ENCODE results near the gene DNAJB6.

Gene DNAJB6

DNA sequence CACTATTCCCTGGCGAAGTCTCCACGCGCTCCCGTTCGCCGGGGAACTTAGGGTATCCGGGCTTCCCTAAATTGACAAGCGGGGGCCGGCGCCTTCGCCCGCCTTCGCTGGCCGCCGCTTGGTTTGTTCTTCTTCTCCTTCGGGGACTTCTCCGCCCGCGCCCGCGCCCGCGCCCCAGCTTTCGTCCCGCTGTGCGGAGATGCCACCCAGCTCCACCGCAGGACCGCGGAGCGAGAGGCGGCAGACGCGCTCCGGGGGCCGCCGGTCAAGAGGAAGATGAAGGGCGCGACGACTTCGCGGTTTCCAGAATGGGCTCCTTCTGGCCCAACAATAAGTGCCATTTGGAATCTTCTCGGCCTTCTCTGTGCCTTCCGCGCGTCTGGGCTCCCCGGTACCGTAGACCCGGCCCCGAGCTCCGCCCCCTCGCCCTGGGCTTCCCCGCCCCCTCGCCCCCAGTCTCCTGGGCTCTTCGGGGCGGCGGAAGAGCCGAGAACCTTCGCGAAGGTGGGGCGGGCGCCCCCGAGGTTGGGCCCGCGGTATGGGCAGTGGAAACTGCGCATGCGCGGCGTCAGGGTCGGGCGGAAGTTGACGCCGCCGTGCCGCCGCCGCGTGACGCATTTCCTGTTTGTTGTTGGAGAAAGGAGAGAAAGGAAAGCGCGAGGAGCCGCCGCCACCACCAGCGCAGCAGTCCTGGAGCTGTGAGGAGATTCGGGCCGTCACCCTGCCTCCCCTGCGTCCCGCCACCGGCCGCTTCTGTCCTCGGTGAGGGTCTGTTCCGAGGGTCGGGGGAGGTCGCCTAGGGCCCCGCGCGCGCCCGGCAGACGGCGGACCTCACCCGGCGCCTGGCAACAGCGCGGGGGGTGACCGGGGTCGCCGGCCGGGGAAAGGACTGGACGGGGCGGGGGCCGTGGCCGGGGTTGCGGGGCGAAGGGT is at the start of gene DNAJB6:
Gene DNAJB6, plus strand, starts transcription at position 622 of the 933 bp plus-strand sequence. CDS start 21,569 bp downstream, outside the sequence.
- no peak for DNase-seq

- no peak for DNase-seq
These were observed 45.3 kb upstream of the DNAJB6 start for GRCh38 chr7:157291404-157292080.

GRCh38 chr7:157292258-157292657 is 44.5 kb upstream of the DNAJB6 start:
- DNase-seq, result no peak

DNA sequence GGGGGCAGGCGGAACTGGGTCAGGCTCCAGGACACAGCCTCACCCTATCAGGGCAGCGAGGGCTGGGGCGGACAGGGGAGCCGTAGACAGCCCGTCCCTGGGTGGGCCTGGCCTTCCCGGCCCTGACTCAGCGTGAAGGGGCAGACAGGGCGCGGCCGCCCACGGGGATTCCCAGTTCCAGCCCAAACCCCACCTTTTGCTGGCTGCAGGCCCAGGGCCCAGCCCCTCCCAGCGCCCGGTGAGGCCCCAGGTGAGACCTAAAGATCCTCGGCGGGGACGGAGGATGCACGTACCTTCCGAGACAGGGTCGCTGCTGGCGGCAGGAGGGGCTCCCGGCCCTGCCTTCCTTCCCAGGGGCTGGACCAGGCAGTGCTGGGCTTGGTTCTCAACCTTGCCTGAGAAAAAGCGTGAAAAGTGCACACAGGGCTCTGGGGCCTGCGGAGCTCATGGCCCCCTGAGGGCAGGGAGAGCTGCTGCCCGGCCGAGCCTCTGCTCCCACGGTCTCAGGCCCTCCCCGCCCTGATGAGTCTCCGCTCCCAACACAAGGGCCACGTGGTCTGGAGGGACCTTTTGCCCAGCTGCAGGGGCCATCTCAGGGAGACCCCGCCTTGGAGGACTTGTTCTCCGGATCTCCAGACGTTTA is 43.9 kb upstream of the DNAJB6 start:
- DNase-seq, result no peak

GRCh38 chr7:157293413-157293788 is 43.4 kb upstream of the DNAJB6 start:
- no peak for DNase-seq

- no peak for DNase-seq
These were observed 42.0 kb upstream of the DNAJB6 start for GRCh38 chr7:157294773-157295172.

- DNase-seq, result no peak
These were observed 41.5 kb upstream of the DNAJB6 start for GRCh38 chr7:157295338-157295737.

GRCh38 chr7:157297185-157297584 is 39.6 kb upstream of the DNAJB6 start:
- no peak for DNase-seq

DNA sequence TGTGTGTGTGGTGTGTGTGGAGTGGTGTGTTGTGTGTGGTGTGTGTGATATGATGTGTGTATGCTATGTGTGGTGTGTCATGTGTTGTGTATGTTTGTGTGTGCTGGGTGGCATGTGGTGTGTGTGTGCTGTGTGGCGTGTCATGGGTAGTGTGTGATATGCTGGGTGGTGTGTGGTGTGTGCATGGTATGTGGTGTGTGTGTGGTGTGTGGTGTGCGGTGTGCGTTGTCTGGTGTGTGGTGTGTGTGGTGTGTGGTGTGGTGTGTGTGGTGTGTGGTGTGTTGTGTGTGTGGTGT is 37.5 kb upstream of the DNAJB6 start:
- DNase-seq, result no peak

DNA sequence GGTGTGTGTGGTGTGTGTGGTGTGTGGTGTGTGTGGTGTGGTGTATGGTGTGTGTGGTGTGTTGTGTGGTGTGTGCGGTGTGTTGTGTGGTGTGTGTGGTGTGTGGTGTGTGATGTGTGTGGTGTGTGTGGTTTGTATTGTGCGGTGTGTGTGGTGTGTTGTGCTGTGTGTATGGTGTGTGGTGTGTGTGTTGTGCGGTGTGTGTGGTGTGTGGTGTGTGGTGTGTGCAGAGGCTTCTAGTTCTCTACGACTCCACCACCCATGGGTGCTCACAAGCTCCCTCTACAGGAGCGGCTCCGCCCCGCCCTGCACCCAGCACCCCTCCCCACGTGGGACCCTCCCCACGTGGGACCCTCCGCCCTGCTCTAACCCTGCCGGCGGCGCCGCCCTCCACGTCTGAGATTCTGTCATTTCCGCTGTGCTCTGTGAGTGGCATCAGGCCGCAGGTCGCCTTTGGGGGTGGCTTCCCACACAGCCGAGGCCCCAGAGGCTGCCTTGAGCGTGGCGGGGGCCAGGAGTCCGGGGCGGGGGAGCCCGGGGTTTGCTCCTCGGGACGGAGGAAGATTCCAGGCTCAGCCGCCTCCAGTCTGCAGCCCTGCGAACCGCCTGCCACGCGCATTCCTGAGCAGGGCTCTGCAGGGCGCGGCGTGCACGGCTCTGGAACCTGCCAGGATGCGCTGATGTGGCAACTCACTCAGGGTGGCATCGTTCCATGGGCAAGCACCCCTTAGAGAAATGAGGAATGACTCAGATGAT is 37.0 kb upstream of the DNAJB6 start:
- DNase-seq, result no peak

DNA sequence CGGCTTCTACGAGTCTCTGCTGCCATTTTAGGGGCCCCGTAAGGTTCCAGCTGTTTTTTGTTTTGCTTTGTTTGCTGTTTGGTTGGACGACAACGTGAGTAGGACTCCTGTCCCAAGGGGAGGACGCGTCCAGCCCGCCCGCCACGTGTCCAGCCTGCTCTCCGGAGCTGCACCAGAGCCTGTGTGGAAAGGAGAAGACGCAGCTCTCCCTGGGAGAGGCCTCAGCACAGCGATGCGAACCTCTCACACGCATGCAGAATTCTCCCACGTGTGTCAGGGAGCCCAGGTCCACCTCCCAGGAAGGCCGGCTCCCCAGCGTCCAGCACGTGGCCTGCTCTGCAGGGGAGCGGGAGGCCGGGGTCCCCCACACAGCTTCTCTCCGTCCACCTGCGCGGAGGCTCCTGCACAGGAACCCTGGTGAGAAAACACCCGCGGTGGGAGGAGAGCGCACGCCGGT is 36.4 kb upstream of the DNAJB6 start:
- no peak for DNase-seq

DNA sequence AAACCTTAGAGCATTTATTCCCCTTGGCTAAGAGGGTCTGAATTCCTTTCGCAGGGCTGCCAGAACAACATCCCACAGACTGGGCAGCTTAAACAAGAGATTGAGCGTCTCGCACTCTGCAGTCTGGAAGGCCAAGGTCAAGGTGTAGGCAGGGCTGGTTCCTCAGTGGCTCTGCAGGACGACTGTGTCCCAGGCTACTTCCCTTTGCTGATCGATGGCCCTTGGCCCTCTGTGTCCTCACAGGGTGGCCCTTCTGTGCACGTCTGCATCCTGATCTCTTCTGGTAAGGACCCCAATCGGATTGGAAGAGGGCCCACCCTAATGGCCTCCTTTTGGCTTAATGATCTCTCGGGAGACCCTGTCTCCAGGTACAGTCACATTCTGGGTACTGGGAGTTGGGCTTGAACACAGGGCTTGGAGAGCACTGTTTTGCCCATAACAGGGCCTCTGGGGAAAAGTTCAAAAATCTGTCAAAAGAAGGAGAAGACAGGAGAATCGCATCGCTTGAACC is 35.1 kb upstream of the DNAJB6 start:
- DNase-seq, result no peak

DNA sequence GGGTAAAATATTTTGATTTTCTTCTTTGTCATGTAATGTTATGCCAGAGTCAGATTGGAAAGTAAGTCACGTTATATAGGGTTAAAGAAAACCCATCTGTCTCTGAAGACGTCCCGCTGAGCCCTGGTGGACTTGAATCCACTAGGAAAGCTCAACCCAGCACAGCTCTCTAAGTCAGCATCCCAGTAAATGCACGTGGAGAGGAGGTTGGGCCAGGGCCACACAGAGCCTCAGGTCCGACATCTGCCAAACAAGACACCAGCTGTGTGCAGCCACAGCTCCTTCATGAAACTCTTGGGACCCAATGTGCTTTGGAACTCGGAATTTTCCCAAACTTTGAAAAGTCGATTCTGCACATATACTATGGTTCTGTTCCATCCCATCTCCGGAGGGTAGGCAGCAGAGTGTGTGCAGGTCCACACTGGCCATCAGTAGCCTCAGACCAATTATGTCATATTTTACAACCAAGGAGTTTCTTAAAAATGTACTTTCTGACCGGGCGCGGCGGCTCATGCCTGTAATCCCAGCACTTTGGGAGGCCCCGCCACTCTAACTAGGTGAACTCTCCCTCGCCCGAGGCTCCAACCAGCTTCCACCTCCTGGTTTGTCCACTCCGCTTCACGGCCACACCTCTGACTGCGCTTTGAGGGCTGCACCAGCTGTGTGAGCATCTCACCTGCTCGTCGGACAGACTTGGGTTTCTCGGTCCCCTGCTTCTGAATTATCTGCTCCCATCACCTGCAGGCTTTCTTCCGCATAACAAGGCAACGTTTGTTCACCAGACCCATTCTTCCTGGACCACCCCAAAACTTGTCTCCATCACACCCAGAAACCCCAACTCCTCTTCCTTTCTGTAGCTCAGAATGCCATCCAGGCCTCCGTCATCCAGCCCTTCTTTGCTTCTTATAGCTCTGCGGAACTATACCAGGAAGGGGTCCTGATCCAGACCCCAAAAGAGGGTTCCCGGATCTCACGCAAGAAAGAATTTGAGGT is 29.7 kb upstream of the DNAJB6 start:
- DNase-seq, result no peak

DNA sequence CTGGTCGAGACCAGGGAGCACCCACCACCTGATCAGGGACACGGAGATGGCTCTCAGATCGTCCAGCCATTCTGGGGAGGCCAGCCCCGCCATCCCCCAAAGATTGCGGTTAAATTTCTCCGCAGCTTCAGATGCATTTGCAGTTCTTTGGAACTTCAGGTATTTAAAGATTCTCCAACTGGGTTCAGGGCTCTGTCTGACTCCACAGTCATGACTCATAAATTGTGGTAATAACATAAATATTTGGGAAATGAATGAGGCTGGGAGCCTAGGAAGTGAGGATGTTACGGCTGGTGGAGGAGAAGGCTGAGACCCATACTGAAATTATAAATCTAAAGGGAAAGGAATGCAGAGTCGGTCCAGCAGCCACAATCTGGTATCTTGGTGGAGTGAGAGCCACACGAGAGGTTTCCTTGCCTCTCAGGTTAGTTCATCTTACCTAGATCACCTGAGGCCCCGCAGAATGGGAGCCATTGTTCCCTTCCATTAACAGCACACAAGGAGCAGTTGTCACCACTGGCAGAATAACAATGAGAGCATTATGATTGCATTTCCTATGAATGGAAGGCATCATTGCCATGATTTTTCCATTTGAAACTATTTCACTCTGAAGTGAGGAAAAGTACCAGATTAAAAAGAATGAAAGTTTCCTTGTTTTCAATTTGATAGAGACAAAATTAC is 26.7 kb upstream of the DNAJB6 start:
- no peak for DNase-seq

- no peak for DNase-seq
These were observed 26.1 kb upstream of the DNAJB6 start for GRCh38 chr7:157310676-157311185.

- DNase-seq, result no peak
These were observed 23.9 kb upstream of the DNAJB6 start for GRCh38 chr7:157312941-157313340.

DNA sequence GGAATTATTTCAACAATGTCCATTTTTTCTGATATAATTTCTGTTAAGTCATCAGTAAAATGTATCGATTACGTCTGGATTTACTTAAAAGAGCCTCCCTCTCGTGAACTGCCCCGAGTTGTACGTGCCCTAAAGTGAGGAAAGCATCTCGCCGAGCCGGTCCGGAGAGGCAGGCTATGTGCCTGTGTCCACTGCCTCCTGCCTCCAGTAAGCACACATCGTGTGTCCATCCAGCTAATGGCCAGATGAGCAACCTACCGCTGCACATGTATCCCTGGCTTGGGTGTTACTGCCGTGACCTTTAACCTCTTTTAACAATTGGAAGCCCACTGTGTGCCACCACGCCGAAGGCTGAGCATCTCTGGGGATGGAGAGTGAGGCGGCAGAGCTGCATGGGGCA is 23.2 kb upstream of the DNAJB6 start:
- DNase-seq, result no peak

DNA sequence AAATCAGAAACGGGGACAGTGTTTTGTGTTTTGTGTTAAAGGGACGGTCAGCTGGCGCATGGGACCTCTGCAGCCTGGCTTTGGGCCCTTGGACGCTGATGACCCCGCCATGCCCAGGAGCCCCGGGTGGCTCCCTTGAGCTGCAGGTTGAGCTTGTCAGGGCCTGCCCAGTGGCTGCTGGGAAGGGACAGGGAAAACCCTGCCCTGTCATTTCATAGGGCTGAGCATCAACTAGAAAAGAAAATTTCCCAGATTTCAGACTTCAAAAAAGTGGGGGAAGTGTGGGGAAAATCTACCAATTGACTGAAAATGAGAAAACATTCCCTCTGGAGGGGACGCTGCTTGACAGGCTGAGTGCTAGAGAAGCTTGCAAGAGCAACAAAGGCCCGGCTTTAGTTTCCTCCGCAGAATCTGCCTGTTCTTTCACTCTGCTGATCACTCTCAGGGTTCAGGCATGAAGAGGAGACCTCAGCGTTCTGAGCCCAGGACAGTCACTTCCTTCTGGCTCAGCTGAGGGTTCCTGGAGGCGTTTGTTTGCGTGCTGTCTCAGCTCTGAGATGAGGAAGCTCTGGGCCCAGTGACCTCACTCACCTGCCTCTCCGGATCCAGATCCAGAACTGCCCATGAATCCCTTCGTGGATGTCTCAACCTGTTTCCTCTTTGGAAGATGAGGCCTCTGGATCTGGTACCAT is 18.6 kb upstream of the DNAJB6 start:
- DNase-seq, result no peak

- no peak for DNase-seq
These were observed 16.2 kb upstream of the DNAJB6 start for GRCh38 chr7:157320608-157320980.

DNA sequence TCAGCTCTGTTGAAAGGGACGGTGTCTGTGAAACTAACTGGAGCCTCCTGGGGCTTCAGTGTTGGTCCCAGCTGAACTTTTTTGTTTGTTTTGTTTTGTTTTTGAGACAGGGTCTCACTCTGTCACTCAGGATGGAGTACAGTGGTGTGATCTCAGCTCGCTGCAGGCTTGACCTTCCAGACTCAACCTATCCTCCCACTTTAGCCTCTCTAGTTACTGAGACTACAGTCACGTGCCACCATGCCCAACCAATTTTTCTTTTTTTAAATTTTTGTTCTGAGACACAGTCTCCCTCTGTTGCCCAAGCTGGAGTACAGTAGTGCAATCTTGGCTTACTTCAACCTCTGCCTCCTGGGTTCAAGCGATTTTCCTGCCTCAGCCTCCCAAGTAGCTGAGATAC is 13.4 kb upstream of the DNAJB6 start:
- no peak for DNase-seq

Measured in SIG-M5 (cell line).